WTC11 (cell line): ENCODE data around the gene ATM. TPM values are rescaled to one million over a fixed set of nuclear protein-coding genes. Genes with fewer than 3 reads are reported as not detected.
"Not testable (repeated sequence)": the region's sequence is repeated elsewhere in the genome, so short reads cannot be mapped to it uniquely, and the experiment has no call there.

Experiments
- ATAC-seq: fragments of 200-7000 bp; cut with Tn5 transposase; 2 replicates; pipeline ENCODE4 v1.10.0; 2021; ENCODE audit warnings: mild to moderate bottlenecking, moderate library complexity
- CTCF ChIA-PET: fragments of 300-600 bp; sonication (Branson Sonifier 250); formaldehyde crosslinking; loops from one replicate; lab custom pipeline; 2021; ENCODE audit warnings: antibody characterized with exemption; lab: Charles Lee
- POLR2A ChIA-PET: fragments of 350-600 bp; sonication (Branson Sonifier 250); formaldehyde crosslinking; loops from one replicate; lab custom pipeline; 2021; ENCODE audit warnings: antibody characterized with exemption; lab: Charles Lee
- DNase-seq: peaks from one replicate; pipeline ENCODE4 v3.0.0; 2021; ENCODE audit warnings: low spot score
- H3K27ac Mint-ChIP-seq: 2 replicates; pipeline ENCODE4 v1.8.0; 2021; ENCODE audit warnings: mixed read lengths
- H3K27me3 Mint-ChIP-seq: 2 replicates; pipeline ENCODE4 v1.8.0; 2021; ENCODE audit warnings: low read depth, mild to moderate bottlenecking, moderate library complexity, mixed read lengths
- H3K36me3 Mint-ChIP-seq: 2 replicates; pipeline ENCODE4 v1.8.0; 2021; ENCODE audit warnings: mixed read lengths
- H3K4me1 Mint-ChIP-seq: 2 replicates; pipeline ENCODE4 v1.8.0; 2022; ENCODE audit warnings: mixed read lengths
- H3K4me3 Mint-ChIP-seq: 2 replicates; pipeline ENCODE4 v1.8.0; 2021; ENCODE audit warnings: mild to moderate bottlenecking, moderate library complexity, mixed read lengths
- H3K9me3 Mint-ChIP-seq: 2 replicates; pipeline ENCODE4 v1.8.0; 2021; ENCODE audit warnings: mixed read lengths
- CREB1 ChIP-seq: sonication (generic); formaldehyde crosslinking; IDR thresholded peaks from 2 replicates; pipeline ENCODE4 v1.8.0; 2023; ENCODE audit warnings: mild to moderate bottlenecking, missing genetic modification reagents
- CREM ChIP-seq: sonication (generic); formaldehyde crosslinking; IDR thresholded peaks from 2 replicates; pipeline ENCODE4 v1.8.1; 2022; ENCODE audit warnings: mild to moderate bottlenecking, missing genetic modification reagents, moderate library complexity
- FOXJ3 ChIP-seq: sonication (generic); formaldehyde crosslinking; IDR thresholded peaks from 2 replicates; pipeline ENCODE4 v1.9.0; 2021; ENCODE audit warnings: missing genetic modification reagents, mild to moderate bottlenecking, borderline replicate concordance
- GABPB1 ChIP-seq: sonication (generic); formaldehyde crosslinking; IDR thresholded peaks from 2 replicates; pipeline ENCODE4 v1.8.1; 2023; ENCODE audit warnings: mild to moderate bottlenecking, missing genetic modification reagents
- IRF2 ChIP-seq: sonication (generic); formaldehyde crosslinking; IDR thresholded peaks from 2 replicates; pipeline ENCODE4 v1.8.0; 2022; ENCODE audit warnings: low read depth, missing genetic modification reagents, borderline replicate concordance
- NR3C1 ChIP-seq: sonication (generic); formaldehyde crosslinking; conservative IDR thresholded peaks from 2 replicates; pipeline ENCODE4 v1.8.1; 2023; ENCODE audit warnings: low read depth, mild to moderate bottlenecking, missing genetic modification reagents
- TEAD1 ChIP-seq: sonication (generic); formaldehyde crosslinking; IDR thresholded peaks from 2 replicates; pipeline ENCODE4 v1.8.0; 2022; ENCODE audit warnings: mild to moderate bottlenecking, missing genetic modification reagents
- ZNF138 ChIP-seq: sonication (generic); formaldehyde crosslinking; conservative IDR thresholded peaks from 2 replicates; pipeline ENCODE4 v1.8.1; 2022; ENCODE audit warnings: mild to moderate bottlenecking, moderate library complexity, missing genetic modification reagents
- ZNF396 ChIP-seq: fragments of 250-450 bp; sonication (Bioruptor Pico); IDR thresholded peaks from 2 replicates; pipeline ENCODE4 v1.8.0; 2021; ENCODE audit warnings: mild to moderate bottlenecking, moderate library complexity, borderline replicate concordance
- total RNA-seq: library from RNA; stranded (reverse); gene quantifications from 3 replicates; pipeline ENCODE4 v1.2.3, GENCODE V29; 2021
- TF ChIP-seq, protein P1 (sequence below): fragments of 250-450 bp; sonication (Bioruptor Pico); IDR thresholded peaks from 2 replicates; pipeline ENCODE4 v1.9.0; 2021; ENCODE audit warnings: mild to moderate bottlenecking
- TF ChIP-seq, protein P2 (sequence below): fragments of 250-450 bp; sonication (Bioruptor Pico); IDR thresholded peaks from 2 replicates; pipeline ENCODE4 v1.9.0; 2021; ENCODE audit warnings: moderate library complexity, mild to moderate bottlenecking, inconsistent platforms, borderline replicate concordance
- TF ChIP-seq, protein P3 (sequence below): sonication (generic); formaldehyde crosslinking; IDR thresholded peaks from 2 replicates; pipeline ENCODE4 v1.8.1; 2023; ENCODE audit warnings: mild to moderate bottlenecking, missing genetic modification reagents, borderline replicate concordance
- TF ChIP-seq, protein P4 (sequence below): sonication (generic); formaldehyde crosslinking; IDR thresholded peaks from 2 replicates; pipeline ENCODE4 v1.8.1; 2023; ENCODE audit warnings: mild to moderate bottlenecking, missing genetic modification reagents
- TF ChIP-seq, protein P5 (sequence below): sonication (generic); formaldehyde crosslinking; IDR thresholded peaks from 2 replicates; pipeline ENCODE4 v1.8.0; 2022; ENCODE audit warnings: mild to moderate bottlenecking, missing genetic modification reagents
- TF ChIP-seq, protein P6 (sequence below): sonication (generic); formaldehyde crosslinking; conservative IDR thresholded peaks from 2 replicates; pipeline ENCODE4 v1.8.1; 2023; ENCODE audit warnings: mild to moderate bottlenecking, low read depth, missing genetic modification reagents, moderate library complexity
- TF ChIP-seq, protein P7 (sequence below): sonication (generic); formaldehyde crosslinking; IDR thresholded peaks from 2 replicates; pipeline ENCODE4 v1.8.0; 2022; ENCODE audit warnings: mild to moderate bottlenecking, missing genetic modification reagents
- TF ChIP-seq, protein P8 (sequence below): fragments of 200-600 bp; IDR thresholded peaks from 2 replicates; pipeline ENCODE4 v1.8.0; 2022; ENCODE audit warnings: antibody characterized with exemption

The ATM gene
- total RNA-seq, 1 experiment from 2014 or later = 49.5 TPM

DNA sequence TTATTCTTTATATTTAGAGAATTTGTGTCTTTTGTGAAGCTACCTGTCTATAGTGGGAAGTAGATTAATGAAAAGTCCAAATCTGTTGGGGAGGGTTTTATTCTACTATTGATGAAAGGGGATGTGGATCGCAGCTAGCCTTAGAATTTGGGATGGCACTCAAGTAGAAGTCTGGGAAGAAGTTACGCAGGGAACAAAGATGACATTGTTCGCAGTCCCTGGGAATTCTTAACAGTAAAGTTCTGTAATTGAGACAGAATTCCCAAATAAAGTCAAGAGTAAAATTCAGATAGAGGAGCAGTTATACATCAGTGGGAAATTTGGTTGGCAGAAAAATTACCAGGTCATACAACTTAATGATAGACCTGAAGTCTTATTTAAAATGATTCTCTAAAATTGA lies 64.1 kb downstream of the ATM start (continued):
- TF ChIP-seq, protein P1, sequence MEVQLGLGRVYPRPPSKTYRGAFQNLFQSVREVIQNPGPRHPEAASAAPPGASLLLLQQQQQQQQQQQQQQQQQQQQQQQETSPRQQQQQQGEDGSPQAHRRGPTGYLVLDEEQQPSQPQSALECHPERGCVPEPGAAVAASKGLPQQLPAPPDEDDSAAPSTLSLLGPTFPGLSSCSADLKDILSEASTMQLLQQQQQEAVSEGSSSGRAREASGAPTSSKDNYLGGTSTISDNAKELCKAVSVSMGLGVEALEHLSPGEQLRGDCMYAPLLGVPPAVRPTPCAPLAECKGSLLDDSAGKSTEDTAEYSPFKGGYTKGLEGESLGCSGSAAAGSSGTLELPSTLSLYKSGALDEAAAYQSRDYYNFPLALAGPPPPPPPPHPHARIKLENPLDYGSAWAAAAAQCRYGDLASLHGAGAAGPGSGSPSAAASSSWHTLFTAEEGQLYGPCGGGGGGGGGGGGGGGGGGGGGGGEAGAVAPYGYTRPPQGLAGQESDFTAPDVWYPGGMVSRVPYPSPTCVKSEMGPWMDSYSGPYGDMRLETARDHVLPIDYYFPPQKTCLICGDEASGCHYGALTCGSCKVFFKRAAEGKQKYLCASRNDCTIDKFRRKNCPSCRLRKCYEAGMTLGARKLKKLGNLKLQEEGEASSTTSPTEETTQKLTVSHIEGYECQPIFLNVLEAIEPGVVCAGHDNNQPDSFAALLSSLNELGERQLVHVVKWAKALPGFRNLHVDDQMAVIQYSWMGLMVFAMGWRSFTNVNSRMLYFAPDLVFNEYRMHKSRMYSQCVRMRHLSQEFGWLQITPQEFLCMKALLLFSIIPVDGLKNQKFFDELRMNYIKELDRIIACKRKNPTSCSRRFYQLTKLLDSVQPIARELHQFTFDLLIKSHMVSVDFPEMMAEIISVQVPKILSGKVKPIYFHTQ = no peak
- TF ChIP-seq FOXJ3 (CRISPR knock-in tag) = no peak
- TF ChIP-seq, protein P2, sequence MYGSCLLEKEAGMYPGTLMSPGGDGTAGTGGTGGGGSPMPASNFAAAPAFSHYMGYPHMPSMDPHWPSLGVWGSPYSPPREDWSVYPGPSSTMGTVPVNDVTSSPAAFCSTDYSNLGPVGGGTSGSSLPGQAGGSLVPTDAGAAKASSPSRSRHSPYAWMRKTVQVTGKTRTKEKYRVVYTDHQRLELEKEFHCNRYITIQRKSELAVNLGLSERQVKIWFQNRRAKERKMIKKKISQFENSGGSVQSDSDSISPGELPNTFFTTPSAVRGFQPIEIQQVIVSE (CRISPR knock-in tag) = no peak
- TF ChIP-seq, protein P3, sequence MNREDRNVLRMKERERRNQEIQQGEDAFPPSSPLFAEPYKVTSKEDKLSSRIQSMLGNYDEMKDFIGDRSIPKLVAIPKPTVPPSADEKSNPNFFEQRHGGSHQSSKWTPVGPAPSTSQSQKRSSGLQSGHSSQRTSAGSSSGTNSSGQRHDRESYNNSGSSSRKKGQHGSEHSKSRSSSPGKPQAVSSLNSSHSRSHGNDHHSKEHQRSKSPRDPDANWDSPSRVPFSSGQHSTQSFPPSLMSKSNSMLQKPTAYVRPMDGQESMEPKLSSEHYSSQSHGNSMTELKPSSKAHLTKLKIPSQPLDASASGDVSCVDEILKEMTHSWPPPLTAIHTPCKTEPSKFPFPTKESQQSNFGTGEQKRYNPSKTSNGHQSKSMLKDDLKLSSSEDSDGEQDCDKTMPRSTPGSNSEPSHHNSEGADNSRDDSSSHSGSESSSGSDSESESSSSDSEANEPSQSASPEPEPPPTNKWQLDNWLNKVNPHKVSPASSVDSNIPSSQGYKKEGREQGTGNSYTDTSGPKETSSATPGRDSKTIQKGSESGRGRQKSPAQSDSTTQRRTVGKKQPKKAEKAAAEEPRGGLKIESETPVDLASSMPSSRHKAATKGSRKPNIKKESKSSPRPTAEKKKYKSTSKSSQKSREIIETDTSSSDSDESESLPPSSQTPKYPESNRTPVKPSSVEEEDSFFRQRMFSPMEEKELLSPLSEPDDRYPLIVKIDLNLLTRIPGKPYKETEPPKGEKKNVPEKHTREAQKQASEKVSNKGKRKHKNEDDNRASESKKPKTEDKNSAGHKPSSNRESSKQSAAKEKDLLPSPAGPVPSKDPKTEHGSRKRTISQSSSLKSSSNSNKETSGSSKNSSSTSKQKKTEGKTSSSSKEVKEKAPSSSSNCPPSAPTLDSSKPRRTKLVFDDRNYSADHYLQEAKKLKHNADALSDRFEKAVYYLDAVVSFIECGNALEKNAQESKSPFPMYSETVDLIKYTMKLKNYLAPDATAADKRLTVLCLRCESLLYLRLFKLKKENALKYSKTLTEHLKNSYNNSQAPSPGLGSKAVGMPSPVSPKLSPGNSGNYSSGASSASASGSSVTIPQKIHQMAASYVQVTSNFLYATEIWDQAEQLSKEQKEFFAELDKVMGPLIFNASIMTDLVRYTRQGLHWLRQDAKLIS (CRISPR knock-in tag) = no peak
- no peak for TF ChIP-seq ZNF396 (CRISPR knock-in tag)
- TF ChIP-seq, protein P4, sequence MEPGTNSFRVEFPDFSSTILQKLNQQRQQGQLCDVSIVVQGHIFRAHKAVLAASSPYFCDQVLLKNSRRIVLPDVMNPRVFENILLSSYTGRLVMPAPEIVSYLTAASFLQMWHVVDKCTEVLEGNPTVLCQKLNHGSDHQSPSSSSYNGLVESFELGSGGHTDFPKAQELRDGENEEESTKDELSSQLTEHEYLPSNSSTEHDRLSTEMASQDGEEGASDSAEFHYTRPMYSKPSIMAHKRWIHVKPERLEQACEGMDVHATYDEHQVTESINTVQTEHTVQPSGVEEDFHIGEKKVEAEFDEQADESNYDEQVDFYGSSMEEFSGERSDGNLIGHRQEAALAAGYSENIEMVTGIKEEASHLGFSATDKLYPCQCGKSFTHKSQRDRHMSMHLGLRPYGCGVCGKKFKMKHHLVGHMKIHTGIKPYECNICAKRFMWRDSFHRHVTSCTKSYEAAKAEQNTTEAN = no peak
- no peak for TF ChIP-seq CREM (CRISPR knock-in tag)
- no peak for TF ChIP-seq TEAD1 (CRISPR knock-in tag)

DNA sequence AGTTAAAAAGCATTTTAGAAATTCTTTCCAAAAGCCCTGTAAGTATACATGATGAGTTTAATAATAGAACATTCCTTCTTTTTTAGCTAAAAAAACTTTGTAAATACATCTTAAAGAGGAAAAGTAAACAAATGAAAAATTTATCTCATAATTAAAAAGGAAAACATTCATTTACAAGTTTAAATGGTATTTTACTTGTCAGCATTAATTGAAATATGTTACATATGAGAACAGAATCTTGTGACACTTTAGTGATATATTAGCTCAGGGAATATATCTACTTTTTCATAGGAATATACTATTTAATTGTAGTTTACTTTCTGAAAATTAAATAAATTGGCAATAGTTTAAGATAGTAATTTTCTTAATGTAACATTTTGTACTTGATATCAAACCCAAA lies 66.2 kb downstream of the ATM start:
- H3K27ac Mint-ChIP-seq, H3K4me1 Mint-ChIP-seq, H3K9me3 Mint-ChIP-seq, H3K4me3 Mint-ChIP-seq, H3K27me3 Mint-ChIP-seq, ATAC-seq, POLR2A ChIA-PET, DNase-seq: not testable (repeated sequence)
- peaks cover 43% of the 10 kb centered on the region for H3K36me3 Mint-ChIP-seq
- CTCF ChIA-PET = interaction anchor here (1.4 kb wide), 1 partner anchor 171 kb away, joined by 3 read pairs; no protein-coding TSS in a partner anchor

DNA sequence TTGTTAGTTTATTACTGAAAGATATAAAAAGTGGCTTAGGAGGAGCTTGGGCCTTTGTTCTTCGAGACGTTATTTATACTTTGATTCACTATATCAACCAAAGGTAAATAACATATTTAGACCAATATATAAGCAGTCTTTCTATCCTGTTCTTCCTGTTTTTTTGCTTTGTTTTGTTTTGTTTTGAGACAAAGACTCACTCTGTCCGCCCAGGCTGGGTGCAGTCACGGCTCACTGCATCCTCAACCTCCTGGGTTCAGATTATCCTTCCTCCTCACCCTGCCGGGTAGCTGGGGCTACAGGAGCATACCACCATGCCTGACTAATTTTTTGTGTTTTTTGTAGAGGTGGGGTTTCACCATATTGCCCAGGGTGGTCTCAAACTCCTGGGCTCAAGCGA lies 66.8 kb downstream of the ATM start:
- ATAC-seq = no peak
- H3K27ac Mint-ChIP-seq = no peak overlapping the region
- POLR2A ChIA-PET = no interaction called here
- H3K4me3 Mint-ChIP-seq = no peak overlapping the region
- no peaks in the 10 kb centered on the region for H3K9me3 Mint-ChIP-seq
- CTCF ChIA-PET = interaction anchor here (1.4 kb wide), 1 partner anchor 172 kb away, joined by 3 read pairs; no protein-coding TSS in a partner anchor
- H3K27me3 Mint-ChIP-seq = no peaks in the 10 kb centered on the region
- H3K4me1 Mint-ChIP-seq = no peaks in the 10 kb centered on the region
- peaks cover 37% of the 10 kb centered on the region for H3K36me3 Mint-ChIP-seq
- no peak for DNase-seq
- no peak for TF ChIP-seq ZNF138
- TF ChIP-seq IRF2 (CRISPR knock-in tag) = no peak
- TF ChIP-seq, protein P5, sequence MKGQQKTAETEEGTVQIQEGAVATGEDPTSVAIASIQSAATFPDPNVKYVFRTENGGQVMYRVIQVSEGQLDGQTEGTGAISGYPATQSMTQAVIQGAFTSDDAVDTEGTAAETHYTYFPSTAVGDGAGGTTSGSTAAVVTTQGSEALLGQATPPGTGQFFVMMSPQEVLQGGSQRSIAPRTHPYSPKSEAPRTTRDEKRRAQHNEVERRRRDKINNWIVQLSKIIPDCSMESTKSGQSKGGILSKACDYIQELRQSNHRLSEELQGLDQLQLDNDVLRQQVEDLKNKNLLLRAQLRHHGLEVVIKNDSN (CRISPR knock-in tag) = no peak
- no peak for TF ChIP-seq GABPB1 (CRISPR knock-in tag)
- TF ChIP-seq CREB1 (CRISPR knock-in tag) = no peak
- TF ChIP-seq, protein P6, sequence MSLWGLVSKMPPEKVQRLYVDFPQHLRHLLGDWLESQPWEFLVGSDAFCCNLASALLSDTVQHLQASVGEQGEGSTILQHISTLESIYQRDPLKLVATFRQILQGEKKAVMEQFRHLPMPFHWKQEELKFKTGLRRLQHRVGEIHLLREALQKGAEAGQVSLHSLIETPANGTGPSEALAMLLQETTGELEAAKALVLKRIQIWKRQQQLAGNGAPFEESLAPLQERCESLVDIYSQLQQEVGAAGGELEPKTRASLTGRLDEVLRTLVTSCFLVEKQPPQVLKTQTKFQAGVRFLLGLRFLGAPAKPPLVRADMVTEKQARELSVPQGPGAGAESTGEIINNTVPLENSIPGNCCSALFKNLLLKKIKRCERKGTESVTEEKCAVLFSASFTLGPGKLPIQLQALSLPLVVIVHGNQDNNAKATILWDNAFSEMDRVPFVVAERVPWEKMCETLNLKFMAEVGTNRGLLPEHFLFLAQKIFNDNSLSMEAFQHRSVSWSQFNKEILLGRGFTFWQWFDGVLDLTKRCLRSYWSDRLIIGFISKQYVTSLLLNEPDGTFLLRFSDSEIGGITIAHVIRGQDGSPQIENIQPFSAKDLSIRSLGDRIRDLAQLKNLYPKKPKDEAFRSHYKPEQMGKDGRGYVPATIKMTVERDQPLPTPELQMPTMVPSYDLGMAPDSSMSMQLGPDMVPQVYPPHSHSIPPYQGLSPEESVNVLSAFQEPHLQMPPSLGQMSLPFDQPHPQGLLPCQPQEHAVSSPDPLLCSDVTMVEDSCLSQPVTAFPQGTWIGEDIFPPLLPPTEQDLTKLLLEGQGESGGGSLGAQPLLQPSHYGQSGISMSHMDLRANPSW (CRISPR knock-in tag) = no peak
- no peak for TF ChIP-seq NR3C1
- TF ChIP-seq, protein P7, sequence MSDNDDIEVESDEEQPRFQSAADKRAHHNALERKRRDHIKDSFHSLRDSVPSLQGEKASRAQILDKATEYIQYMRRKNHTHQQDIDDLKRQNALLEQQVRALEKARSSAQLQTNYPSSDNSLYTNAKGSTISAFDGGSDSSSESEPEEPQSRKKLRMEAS (CRISPR knock-in tag) = no peak
- TF ChIP-seq, protein P8, sequence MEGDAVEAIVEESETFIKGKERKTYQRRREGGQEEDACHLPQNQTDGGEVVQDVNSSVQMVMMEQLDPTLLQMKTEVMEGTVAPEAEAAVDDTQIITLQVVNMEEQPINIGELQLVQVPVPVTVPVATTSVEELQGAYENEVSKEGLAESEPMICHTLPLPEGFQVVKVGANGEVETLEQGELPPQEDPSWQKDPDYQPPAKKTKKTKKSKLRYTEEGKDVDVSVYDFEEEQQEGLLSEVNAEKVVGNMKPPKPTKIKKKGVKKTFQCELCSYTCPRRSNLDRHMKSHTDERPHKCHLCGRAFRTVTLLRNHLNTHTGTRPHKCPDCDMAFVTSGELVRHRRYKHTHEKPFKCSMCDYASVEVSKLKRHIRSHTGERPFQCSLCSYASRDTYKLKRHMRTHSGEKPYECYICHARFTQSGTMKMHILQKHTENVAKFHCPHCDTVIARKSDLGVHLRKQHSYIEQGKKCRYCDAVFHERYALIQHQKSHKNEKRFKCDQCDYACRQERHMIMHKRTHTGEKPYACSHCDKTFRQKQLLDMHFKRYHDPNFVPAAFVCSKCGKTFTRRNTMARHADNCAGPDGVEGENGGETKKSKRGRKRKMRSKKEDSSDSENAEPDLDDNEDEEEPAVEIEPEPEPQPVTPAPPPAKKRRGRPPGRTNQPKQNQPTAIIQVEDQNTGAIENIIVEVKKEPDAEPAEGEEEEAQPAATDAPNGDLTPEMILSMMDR = no peak
